H1 (cell line): ENCODE results near the gene PC. TPM values are rescaled to one million over a fixed set of nuclear protein-coding genes. Genes with fewer than 3 reads are reported as not detected.

ENCODE experiments used
- CEBPB ChIP-seq: IDR thresholded peaks from 2 replicates; pipeline ENCODE4 v1.6.1; 2012; ENCODE audit warnings: low read depth, low read length
- CREB1 ChIP-seq: IDR thresholded peaks from 2 replicates; pipeline ENCODE4 v1.6.1; 2012; ENCODE audit warnings: inconsistent platforms
- E2F6 ChIP-seq: IDR thresholded peaks from 2 replicates; pipeline ENCODE4 v1.6.1; 2012; ENCODE audit warnings: inconsistent platforms
- EP300 ChIP-seq, 2 experiments: IDR thresholded peaks; 1 replicate in 1 of 2; 2 replicates in 1 of 2; pipeline ENCODE4 v1.6.1; 2011 to 2012; ENCODE audit warnings: low read depth in 2 of 2, low read length in 2 of 2, mild to moderate bottlenecking in 2 of 2, borderline replicate concordance in 1 of 2, inconsistent platforms in 1 of 2, moderate library complexity in 1 of 2
- JUND ChIP-seq: IDR thresholded peaks from 2 replicates; pipeline ENCODE4 v1.6.1; 2011; ENCODE audit warnings: mild to moderate bottlenecking, improper control_type of control experiment, low read length
- PHF8 ChIP-seq: fragments of 200-600 bp; sonication (generic); conservative IDR thresholded peaks from 2 replicates; pipeline ENCODE4 v1.7.1; 2012; ENCODE audit warnings: low read depth, mild to moderate bottlenecking, inconsistent platforms, low read length, moderate library complexity
- polyA plus RNA-seq, 7 experiments: library from polyadenylated mRNA; depleted of rRNA in 3 of 7; stranded (reverse) in 5 of 7; unstranded in 2 of 7; fragments of >200 nt in 5 of 7; fragments of 200-250 nt in 2 of 7; gene quantifications; 1 replicate in 5 of 7; 2 replicates in 1 of 7; 4 replicates in 1 of 7; pipeline versions ENCODE4 v1.2.1 to v1.2.3, GENCODE V29; 2011 to 2013; ENCODE audit warnings: missing spikeins in 2 of 7, mixed read lengths in 2 of 7
- total RNA-seq: library from RNA; stranded (reverse); fragmentation: NEBNext Ultra II Directional; extraction: Animal tissue kit (Norgen Biotek cat#: 25700); gene quantifications from 2 replicates; pipeline ENCODE4 v1.2.1, GENCODE V29; 2021

PC gene
- total and polyA plus RNA-seq, 2 of the 8 experiments (the other 6 are each of a cell fraction or from before 2014, with no cell fraction given) = 11.5 to 27.5 TPM

- TF ChIP-seq E2F6 = peak; percentile 43; the same call in 1 of the 2 replicates
- TF ChIP-seq EP300 (IDR thresholded peaks at IDR 0.05; ENCODE audit: borderline replicate concordance in 1 of 2, low read depth in 2 of 2, low read length in 2 of 2) = no peak
- no peak for TF ChIP-seq JUND
- no peak for TF ChIP-seq PHF8
- TF ChIP-seq CREB1 = 0 out of 2 replicates have a peak, but pooled peaks have one; percentile 17
- no peak for TF ChIP-seq CEBPB
- TF ChIP-seq, all 59 proteins: peak for 5
These were observed 17.9 kb upstream of the PC start (continued) for GRCh38 chr11:66976028-66976467.
